GM03348 (cell line): ENCODE data around the gene DLGAP5.

Experiments
- DNase-seq: peaks from one replicate; pipeline ENCODE4 v3.0.0; 2012; ENCODE audit warnings: low spot score

The DLGAP5 gene

DNA sequence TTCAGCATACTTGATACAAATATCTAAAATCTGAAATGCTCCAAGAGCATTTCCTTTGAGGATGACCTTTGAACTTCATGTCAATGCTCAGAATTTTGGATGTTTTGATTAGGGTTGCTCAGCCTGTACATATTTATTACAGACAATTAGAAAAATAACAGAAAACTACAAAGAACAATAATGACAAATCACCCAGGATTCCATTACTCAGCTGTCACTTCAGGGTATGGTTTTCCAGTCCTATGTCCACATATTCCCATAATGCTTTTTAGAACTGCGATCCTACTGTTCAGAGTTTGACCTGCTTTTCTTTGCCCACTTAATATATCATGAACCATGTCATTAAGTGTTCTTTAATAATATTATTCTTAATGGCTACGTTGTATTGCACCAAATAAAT lies 11.4 kb downstream of the DLGAP5 start:
- no peak for DNase-seq

GRCh38 chr14:55170526-55170925 lies 20.9 kb downstream of the DLGAP5 start:
- DNase-seq = no peak

- DNase-seq = peak; percentile 65
Observed at GRCh38 chr14:55160989-55161388, 30.4 kb downstream of the DLGAP5 start.

- no peak for DNase-seq
Observed at GRCh38 chr14:55158412-55158811, 33.0 kb downstream of the DLGAP5 start.

DNA sequence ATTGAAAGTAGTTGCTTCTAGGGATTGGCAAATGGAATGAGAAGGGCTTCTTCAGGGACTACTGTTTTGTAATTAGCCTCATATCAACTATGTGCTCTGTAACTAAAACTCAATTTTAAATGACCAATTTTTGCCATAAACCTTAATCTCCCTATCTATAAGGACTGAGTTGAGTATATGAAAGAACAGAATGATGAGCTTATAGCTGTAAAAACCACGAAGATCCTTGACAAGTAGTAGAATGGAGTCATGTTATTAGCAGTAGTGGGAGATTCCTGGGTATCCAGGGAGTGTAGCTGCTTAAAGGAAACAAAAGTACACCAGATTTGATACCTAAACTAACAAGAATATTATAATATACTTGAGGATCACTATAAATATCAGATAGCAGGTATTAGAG lies 34.3 kb downstream of the DLGAP5 start:
- no peak for DNase-seq

DNA sequence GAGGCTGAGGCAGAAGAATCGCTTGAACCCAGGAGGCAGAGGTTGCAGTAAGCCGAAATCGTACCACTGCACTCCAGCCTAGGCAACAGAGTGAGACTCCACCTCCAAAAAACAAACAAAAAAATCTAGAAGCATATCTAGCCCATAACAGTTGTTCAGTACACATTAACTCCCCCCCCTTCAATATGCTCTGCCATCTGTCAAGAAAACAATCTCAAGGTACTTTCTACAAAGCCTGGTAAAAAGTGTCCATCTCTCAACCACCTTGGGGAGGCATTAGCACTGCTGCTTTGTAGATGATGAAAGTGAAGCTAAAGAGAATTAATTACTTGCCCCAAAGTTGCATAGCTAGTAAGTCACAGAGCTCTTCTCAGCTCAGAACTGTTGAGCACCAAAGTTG lies 37.4 kb downstream of the DLGAP5 start:
- no peak for DNase-seq

- peak; percentile 24 for DNase-seq
Observed at GRCh38 chr14:55152052-55152753, 39.2 kb downstream of the DLGAP5 start.

DNA sequence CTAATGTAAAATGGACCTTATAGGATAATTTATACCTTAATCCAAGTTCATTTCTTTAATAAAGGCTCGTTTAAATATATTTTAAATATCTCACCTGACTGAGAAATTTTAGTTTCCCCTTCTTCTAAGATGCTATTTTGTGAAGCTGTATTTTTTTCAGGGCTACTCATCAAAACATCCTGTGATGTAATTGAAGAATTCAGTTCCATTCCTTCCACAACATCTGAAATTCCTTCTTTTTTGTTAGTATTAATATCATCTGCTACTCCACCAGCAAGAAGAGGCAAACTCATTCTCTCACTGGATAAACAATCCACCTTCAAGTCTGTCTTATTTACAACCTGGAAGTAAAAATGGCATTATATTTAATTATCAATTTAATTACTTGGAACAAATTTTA lies 39.8 kb downstream of the DLGAP5 start:
- DNase-seq = peak; percentile 36

DNA sequence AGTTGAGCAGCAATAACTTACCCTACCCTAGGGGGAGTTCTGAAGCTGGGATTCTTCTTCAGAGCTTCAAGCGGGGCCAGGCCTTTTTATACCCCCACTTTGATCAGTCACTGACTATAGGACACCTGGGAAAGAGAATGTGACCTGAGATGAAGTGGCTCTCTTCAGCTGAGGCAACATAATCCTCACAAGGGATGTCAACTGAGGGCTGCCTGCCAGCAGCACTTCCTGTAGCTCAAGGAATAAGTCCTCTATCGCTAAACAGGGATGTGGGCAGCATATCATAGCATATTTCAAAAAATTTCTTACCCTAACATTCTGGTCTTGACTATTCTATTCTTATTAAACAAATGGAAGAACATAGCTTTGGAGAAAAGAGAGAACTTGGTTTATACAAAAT lies 45.0 kb downstream of the DLGAP5 start:
- no peak for DNase-seq

DNA sequence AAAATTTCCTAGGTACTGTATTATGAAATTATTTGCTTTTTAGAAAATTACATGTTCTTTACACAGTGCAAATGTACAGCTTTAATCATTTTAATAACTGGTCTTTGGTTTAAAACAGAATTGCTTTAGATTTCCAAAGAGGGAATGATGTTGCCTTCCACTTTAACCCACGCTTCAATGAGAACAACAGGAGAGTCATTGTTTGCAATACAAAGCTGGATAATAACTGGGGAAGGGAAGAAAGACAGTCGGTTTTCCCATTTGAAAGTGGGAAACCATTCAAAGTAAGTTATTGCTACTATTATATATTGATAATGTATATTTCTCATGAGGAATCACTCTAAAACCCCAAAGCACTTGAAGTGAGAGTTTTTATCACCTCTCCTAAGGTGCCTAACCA lies 48.9 kb downstream of the DLGAP5 start:
- DNase-seq = no peak

DNA sequence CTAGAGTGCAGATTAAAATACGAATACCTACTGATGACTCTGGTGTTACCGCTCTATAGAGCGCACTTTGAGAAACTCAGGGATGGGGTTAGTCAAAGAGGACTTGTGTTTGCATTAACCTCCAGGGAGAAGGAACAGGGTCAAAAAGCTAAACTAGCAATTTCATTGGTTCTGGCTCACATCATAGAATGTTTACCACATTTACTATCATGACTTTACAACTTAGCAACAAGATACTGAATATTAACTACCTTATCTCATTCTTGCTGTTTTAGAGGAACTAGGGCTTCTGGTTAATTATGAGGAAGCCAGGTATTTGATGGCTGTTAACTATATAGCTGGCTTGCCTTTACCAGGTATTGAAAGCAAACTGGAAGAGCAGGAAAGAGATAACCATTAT lies 49.6 kb downstream of the DLGAP5 start:
- no peak for DNase-seq

- DNase-seq = no peak
Observed at GRCh38 chr14:55139696-55140509, 51.5 kb downstream of the DLGAP5 start.

- DNase-seq = no peak
Observed at GRCh38 chr14:55139141-55139540, 52.2 kb downstream of the DLGAP5 start.

DNA sequence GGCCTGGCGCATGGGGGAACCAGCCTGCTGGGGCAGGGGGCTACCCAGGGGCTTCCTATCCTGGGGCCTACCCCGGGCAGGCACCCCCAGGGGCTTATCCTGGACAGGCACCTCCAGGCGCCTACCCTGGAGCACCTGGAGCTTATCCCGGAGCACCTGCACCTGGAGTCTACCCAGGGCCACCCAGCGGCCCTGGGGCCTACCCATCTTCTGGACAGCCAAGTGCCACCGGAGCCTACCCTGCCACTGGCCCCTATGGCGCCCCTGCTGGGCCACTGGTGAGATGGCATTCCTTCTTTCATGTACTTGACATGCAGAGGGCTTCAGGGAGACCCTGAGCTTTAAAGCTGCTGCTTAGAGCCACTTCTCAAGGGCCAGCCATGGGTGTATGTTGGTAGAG lies 53.3 kb downstream of the DLGAP5 start:
- no peak for DNase-seq

DNA sequence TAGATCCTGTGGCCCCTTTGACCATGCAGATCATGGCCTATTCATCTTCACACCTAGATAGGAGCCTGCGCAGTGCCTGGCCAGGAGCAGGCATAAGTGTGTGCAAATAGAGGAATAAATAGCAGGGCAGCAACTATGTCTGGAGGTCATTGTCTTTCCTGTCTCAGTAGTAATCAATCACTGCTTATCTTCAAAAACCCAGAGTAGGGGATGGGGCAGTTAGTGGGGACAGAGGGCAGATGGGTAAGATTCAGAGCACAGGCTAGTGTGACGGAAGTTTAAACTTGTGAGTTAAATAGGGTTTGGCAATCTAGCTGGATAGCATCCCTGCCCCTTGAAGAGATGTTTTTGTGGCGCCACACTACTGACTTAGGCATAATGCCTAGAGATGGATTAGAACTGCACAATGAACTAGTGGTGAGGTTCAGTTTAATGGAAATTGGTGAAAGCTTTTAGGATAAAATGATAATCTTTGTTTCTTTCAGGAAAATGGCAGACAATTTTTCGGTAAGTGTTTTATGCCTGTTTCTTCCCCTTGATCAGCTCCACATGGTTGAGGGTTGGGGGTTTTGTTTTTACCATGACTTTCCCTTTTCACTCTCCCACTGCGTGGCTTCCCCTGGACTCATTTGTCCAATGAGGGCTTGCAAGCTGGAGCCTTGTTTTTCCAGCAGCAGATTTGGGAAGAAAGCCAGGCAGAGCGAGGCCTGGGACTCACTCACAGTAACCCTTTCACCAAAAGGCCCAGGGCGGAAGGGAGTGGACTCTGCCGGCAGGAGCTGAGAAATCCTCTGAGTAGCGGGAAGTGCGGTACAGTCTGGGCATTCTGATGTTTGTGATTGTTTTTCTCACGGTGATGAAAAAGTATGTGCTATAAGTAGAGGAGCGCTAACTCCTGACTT lies 54.2 kb downstream of the DLGAP5 start:
- DNase-seq = peak; percentile 73

GRCh38 chr14:55136241-55136640 lies 55.1 kb downstream of the DLGAP5 start:
- DNase-seq = peak; percentile 56

DNA sequence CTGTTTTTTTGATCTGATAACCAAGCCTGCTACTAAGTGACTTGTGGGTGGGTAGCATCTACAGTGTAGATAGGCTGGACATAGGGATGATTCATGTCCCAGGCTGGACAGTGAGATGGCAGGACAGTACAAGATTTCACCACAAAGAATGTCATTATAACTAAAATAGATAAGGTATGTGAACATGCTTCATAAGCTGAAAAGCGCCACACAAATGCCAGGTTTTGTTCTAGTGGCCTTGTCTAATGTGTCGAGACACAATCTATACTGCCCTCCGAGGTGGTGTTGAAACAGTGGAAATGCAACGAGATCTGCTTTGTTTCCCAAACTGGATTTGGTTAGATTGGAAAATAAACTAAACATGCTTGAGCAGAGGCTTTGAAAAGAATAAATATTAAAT lies 58.0 kb downstream of the DLGAP5 start:
- DNase-seq = peak; percentile 47

GRCh38 chr14:55131370-55132137 lies 59.8 kb downstream of the DLGAP5 start:
- peak; percentile 31 for DNase-seq

GRCh38 chr14:55130196-55130550 lies 61.2 kb downstream of the DLGAP5 start:
- peak; percentile 59 for DNase-seq

DNA sequence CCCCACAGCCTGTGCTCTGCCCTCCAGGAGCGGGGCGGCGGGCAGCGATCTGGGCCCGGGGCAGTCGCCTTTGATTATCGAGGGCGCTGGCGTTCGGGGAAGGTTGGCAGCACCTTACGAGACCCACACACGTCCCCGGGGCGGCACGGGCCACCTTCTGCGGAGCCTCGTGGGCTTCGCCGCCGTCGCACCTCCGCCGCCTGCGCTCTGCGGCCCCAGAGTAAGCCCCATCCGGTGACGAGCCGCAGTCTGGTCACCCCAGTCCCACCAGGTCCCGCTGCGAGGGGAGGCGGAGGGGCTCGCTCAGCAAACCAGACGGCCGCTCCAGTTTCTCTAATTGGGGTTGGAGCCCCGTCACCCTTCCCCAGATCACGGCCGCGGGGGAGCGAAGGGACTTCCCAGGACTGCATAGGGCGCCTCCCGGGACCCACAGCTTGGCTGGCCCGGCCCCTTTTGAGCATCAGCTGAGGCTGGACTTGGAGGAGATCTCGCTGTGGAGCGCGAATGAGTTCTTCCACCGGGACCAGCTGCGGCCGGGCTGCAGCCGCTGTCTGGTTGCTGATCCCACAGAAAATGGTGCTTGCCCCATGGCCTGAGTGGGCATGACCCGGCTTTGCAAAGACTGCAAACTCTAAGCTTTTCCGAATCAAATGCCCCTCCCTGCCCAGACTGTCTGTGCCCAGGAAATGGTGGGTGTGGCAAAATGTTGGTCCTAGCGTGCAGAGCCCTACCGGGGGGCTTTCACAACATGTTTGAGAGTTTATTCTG lies 61.8 kb downstream of the DLGAP5 start:
- DNase-seq = peak; percentile 86

DNA sequence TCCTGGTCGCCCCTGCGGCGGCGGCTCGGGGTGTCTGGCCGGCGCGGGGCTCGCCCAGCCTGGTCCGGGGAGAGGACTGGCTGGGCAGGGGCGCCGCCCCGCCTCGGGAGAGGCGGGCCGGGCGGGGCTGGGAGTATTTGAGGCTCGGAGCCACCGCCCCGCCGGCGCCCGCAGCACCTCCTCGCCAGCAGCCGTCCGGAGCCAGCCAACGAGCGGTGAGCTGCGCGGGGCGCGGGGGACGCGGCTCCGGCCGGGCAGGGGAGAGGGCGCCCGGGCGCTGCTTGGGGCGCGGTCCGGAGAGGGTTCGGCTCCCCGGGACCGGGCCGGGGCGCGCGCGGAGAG lies 62.3 kb downstream of the DLGAP5 start, which contains the start of gene LGALS3:
Gene LGALS3, plus strand, starts transcription at position 167 of the 342 bp plus-strand sequence. CDS start 8,122 bp downstream, outside the sequence.
- DNase-seq = peak; percentile 96
